ENCODE data around the gene IGFBPL1.
A peak's percentile ranks its signal among the peaks of the same experiment; 100 is the strongest.

The IGFBPL1 gene

GRCh38 chr9:38359297-38359653, 65.0 kb downstream of the IGFBPL1 start:
- no peak overlapping the region for H3K4me3 ChIP-seq (ENCODE audit: low read depth, low read length)
- in situ Hi-C loops (cut with HindIII; ENCODE audit: low sequenced_read_pairs) = no loop called here
- DNase-seq (ENCODE audit: low read depth, low spot score) = no peak
- no peak for TF ChIP-seq CTCF (IDR thresholded peaks at IDR 0.05; ENCODE audit: low read depth, low read length)

- H3K4me3 ChIP-seq (ENCODE audit: low read depth, low read length) = no peak overlapping the region
- DNase-seq (ENCODE audit: low read depth, low spot score) = peak; percentile 27
- no peak for TF ChIP-seq CTCF (IDR thresholded peaks at IDR 0.05; ENCODE audit: low read depth, low read length)
- in situ Hi-C loops (cut with HindIII; ENCODE audit: low sequenced_read_pairs) = no loop called here
Measured at GRCh38 chr9:38358390-38359296, 65.6 kb downstream of the IGFBPL1 start.

GRCh38 chr9:38357350-38358114, 66.7 kb downstream of the IGFBPL1 start:
- H3K4me3 ChIP-seq (ENCODE audit: low read depth, low read length) = no peak overlapping the region
- DNase-seq (ENCODE audit: low read depth, low spot score) = no peak
- in situ Hi-C loops (cut with HindIII; ENCODE audit: low sequenced_read_pairs) = no loop called here
- no peak for TF ChIP-seq CTCF (IDR thresholded peaks at IDR 0.05; ENCODE audit: low read depth, low read length)

- H3K4me3 ChIP-seq (ENCODE audit: low read depth, low read length) = no peak overlapping the region
- no peak for TF ChIP-seq CTCF (IDR thresholded peaks at IDR 0.05; ENCODE audit: low read depth, low read length)
- DNase-seq (ENCODE audit: low read depth, low spot score) = no peak
- in situ Hi-C loops (cut with HindIII; ENCODE audit: low sequenced_read_pairs) = no loop called here
Measured at GRCh38 chr9:38356851-38357250, 67.4 kb downstream of the IGFBPL1 start.
